ENCODE results near the gene KDM6A.

DNA sequence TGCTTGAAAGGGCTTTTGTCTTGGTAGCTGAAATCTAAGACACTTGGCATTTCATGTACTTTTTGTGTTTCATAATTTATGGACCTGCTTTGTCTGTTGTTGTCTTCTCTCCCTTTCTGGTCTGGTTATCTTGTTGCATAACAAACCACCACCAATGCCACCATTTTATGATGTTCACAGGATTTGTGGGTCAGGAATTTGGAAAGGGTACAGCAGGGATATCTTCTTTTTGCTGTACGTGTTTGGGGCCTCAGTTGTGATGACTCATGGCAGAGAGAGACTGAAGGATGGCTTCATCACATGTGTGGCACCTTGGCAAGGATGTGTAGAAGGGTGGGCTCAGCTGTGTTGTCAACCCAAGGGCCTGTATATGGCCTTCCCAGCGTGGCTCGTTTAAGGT, 35.2 kb downstream of the KDM6A start:
- TF ChIP-seq, protein P1, sequence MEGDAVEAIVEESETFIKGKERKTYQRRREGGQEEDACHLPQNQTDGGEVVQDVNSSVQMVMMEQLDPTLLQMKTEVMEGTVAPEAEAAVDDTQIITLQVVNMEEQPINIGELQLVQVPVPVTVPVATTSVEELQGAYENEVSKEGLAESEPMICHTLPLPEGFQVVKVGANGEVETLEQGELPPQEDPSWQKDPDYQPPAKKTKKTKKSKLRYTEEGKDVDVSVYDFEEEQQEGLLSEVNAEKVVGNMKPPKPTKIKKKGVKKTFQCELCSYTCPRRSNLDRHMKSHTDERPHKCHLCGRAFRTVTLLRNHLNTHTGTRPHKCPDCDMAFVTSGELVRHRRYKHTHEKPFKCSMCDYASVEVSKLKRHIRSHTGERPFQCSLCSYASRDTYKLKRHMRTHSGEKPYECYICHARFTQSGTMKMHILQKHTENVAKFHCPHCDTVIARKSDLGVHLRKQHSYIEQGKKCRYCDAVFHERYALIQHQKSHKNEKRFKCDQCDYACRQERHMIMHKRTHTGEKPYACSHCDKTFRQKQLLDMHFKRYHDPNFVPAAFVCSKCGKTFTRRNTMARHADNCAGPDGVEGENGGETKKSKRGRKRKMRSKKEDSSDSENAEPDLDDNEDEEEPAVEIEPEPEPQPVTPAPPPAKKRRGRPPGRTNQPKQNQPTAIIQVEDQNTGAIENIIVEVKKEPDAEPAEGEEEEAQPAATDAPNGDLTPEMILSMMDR (IDR thresholded peaks at IDR 0.05) = no peak
- TF ChIP-seq EZH2 (IDR thresholded peaks at IDR 0.05; ENCODE audit: borderline replicate concordance, insufficient read depth, low read depth, low read length, poor library complexity, severe bottlenecking) = no peak

Data from B cell (primary cell).